Measurements from ENCODE around the gene TMX3.

- no peak; the same call in 1 of the 2 replicates for TF ChIP-seq CTCF (IDR thresholded peaks at IDR 0.05; ENCODE audit: low read length)
- no peak for TF ChIP-seq EZH2 (IDR thresholded peaks at IDR 0.05; ENCODE audit: borderline replicate concordance, low read length)
Measured at GRCh38 chr18:68662754-68663153, 52.2 kb downstream of the TMX3 start.

All from OCI-LY1 (cell line).